Measurements from ENCODE around the gene KLHL4.
"Not testable (repeated sequence)": the region's sequence is repeated elsewhere in the genome, so short reads cannot be mapped to it uniquely, and the experiment has no call there.

The KLHL4 gene

GRCh38 chrX:87663421-87663820 lies 145.8 kb downstream of the KLHL4 start:
- FAIRE-seq (no peak), DNase-seq (ENCODE audit: low spot score) (no peak)

- FAIRE-seq (no peak), DNase-seq (ENCODE audit: low spot score) (no peak)
Observed at GRCh38 chrX:87664381-87664780, 146.8 kb downstream of the KLHL4 start.

GRCh38 chrX:87679849-87680248 lies 162.2 kb downstream of the KLHL4 start:
- no peak for DNase-seq (ENCODE audit: low spot score)

GRCh38 chrX:87687703-87688102 lies 170.1 kb downstream of the KLHL4 start:
- DNase-seq (ENCODE audit: low spot score) (no peak), FAIRE-seq (no peak)

More at GRCh38 chrX:87679849-87680248, 162.2 kb downstream of the KLHL4 start:
- FAIRE-seq: no peak

- FAIRE-seq; DNase-seq (ENCODE audit: low spot score): not testable (repeated sequence)
Observed at GRCh38 chrX:87688113-87688748, 170.6 kb downstream of the KLHL4 start.

DNA sequence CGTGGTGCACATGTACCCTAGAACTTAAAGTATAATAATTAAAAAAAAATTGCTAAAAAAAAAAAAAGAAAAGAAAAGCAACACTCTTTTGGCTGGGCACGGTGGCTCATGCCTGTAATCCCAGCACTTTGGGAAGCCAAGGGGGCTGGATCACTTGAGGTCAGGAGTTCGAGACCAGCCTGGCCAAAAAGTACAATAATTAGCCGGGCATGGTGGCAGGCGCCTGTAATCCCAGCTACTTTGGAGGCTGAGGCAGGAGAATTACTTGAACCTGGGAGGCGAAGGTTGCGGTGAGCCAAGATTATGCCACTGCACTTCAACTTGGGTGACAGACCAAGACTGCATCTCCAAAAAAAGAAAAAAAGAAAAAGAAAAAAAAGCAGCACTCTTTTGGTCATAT lies 171.6 kb downstream of the KLHL4 start:
- not testable (repeated sequence) for FAIRE-seq

GRCh38 chrX:87693204-87693603 lies 175.6 kb downstream of the KLHL4 start:
- DNase-seq (ENCODE audit: low spot score) (no peak), FAIRE-seq (no peak)

More for the DNA sequence above, 171.6 kb downstream of the KLHL4 start:
- DNase-seq (ENCODE audit: low spot score): not testable (repeated sequence)

DNA sequence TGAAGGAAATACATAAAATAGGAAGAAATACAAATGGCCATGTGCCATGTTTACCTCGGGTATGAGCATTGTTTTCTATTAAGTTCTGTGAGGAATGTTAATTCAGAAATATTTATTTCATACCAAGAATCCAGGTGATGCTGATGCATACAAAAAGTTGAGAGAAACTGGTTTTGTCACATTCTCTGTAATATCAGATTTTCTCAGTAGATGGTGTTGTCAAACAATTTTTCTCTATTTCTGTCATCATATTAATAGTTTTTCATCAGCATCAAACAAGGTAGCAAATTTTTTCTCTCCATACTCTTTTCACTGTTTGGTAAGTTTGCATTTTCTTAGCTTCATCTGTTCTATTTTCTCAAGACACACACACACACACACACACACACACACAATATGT lies 179.8 kb downstream of the KLHL4 start:
- FAIRE-seq: no peak

GRCh38 chrX:87702795-87703194 lies 185.2 kb downstream of the KLHL4 start:
- no peak for FAIRE-seq
- DNase-seq (ENCODE audit: low spot score): no peak

More for the DNA sequence above, 179.8 kb downstream of the KLHL4 start:
- DNase-seq (ENCODE audit: low spot score): no peak

DNA sequence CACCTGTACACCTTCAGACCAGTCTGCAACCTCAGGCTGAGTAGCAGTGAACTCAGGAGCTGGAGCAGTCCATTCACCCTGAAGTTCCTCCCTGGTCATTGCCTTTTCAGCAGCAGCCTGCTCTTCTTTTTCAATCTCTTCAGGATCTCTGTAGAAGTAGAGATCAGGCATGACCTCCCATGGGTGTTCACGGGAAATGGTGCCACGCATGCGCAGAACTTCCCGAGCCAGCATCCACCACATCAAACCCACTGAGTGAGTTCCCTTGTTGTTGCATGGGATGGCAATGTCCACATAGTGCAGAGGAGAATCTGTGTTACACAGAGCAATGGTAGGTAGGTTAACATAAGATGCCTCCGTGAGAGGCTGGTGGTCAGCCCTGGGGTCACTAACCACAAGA lies 185.9 kb downstream of the KLHL4 start:
- DNase-seq (ENCODE audit: low spot score); FAIRE-seq: not testable (repeated sequence)

DNA sequence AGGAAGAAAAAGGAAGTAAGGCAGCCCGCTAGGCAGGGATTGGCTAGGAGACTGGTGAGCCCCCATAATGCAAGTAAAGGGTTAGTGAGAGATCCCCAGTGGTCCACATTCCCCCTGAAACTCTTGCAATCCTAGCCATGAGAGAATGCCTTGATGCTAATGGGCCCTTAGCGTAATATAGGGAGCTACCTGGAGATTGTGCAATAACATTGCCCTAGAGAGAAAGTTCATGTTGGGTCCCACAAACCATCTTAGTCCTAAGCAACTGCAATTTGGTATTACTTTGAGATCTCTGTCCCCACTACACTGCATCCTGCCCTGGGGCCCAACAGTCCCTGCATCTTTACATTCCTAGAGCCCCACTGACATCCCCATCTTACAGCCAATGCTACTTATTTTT lies 188.5 kb downstream of the KLHL4 start:
- no peak for DNase-seq (ENCODE audit: low spot score)
- FAIRE-seq: no peak

DNA sequence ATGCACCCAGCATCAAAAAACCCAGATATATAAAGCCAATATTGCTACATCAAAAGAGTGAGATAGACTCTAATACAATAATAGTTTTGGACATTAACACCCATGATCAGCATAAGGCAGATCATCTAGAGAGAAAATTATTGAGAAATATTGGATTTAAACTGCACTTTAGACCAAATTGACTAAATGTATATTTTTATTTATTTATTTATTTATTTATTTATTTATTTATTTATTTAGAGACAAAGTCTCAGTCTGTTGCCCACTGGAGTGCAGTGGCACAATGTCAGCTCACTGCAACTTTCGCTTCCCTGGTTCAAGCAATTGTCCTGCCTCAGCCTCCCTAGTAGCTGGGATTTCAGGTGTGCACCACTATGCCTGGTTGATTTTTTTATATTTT lies 193.0 kb downstream of the KLHL4 start:
- FAIRE-seq (no peak), DNase-seq (ENCODE audit: low spot score) (no peak)
